GM12873 (cell line): ENCODE measurements around the gene COTL1.

ENCODE experiments used
- TF ChIP-seq, protein P1 (sequence below): IDR thresholded peaks from 2 replicates; pipeline ENCODE4 v1.5.1; 2012; ENCODE audit warnings: low read depth, mild to moderate bottlenecking, moderate library complexity, low read length, control low read depth; ENCODE audit not compliant: insufficient read depth; ENCODE audit errors: missing control alignments

COTL1 gene

DNA sequence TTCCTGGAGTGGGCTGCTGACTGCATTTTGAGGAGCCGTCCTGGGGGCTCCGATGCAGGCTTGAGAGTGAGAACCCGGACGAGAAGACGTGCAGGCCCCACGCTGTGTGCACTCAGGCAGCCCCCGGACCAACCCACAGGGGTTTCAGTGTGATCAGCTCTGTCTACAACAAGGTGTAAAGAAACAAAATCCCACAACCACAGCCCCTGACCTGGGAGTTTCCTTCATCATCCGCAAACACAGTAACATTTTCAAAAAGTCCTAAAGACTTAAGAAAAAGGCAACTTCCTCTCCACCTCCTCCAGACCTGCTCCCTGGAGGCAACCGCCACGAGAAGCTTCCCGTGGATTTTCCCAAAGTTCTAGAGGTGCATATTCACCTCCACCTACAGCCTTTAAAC, 98.0 kb downstream of the COTL1 start:
- TF ChIP-seq, protein P1, sequence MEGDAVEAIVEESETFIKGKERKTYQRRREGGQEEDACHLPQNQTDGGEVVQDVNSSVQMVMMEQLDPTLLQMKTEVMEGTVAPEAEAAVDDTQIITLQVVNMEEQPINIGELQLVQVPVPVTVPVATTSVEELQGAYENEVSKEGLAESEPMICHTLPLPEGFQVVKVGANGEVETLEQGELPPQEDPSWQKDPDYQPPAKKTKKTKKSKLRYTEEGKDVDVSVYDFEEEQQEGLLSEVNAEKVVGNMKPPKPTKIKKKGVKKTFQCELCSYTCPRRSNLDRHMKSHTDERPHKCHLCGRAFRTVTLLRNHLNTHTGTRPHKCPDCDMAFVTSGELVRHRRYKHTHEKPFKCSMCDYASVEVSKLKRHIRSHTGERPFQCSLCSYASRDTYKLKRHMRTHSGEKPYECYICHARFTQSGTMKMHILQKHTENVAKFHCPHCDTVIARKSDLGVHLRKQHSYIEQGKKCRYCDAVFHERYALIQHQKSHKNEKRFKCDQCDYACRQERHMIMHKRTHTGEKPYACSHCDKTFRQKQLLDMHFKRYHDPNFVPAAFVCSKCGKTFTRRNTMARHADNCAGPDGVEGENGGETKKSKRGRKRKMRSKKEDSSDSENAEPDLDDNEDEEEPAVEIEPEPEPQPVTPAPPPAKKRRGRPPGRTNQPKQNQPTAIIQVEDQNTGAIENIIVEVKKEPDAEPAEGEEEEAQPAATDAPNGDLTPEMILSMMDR: no peak

DNA sequence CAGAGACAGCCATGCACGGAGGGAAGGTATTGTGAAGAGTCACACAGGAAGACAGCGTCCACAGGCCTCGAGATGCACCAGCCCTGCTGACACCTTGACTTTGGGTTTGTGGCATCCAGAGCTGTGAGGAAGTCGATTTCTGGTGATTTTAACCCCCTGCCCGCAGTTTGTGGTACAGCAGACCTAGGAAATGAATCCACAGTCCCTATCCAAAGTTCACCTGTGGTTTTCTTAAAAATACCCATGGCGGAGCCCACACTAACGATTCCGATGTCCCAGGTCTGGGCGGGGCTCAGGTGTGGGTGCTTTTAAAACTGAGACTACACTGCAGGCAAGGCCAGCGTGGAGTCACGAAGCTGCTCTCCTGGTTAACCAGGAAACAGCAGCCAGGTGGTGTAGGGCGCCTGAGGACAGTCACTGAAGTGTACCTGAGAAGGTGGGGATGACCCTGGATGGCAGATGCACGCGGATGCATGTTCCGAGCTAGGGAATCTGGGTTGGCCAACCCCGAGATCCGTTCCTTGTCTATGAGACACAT, 99.0 kb downstream of the COTL1 start:
- TF ChIP-seq, protein P1: no peak

GRCh38 chr16:84517366-84517765, 100.5 kb downstream of the COTL1 start:
- TF ChIP-seq, protein P1: no peak
